ENCODE results near the gene STARD3NL.

The STARD3NL gene

GRCh38 chr7:38207843-38208242 lies 29.8 kb downstream of the STARD3NL start:
- H3K4me3 ChIP-seq (ENCODE audit: low read depth in 1 of 2, low read length in 2 of 2): no peak overlapping the region
- no peaks in the 10 kb centered on the region for H3K27me3 ChIP-seq (ENCODE audit: insufficient read depth, low read length, poor library complexity)
- TF ChIP-seq EZH2 (IDR thresholded peaks at IDR 0.05; ENCODE audit: borderline replicate concordance, low read depth, low read length, severe bottlenecking) (no peak), CTCF (IDR thresholded peaks at IDR 0.05; ENCODE audit: borderline replicate concordance, extremely low read depth, low read length, poor library complexity, severe bottlenecking) (no peak)
- no peaks in the 10 kb centered on the region for H3K4me1 ChIP-seq (ENCODE audit: insufficient read depth, low read length)
- H3K9ac ChIP-seq (ENCODE audit: low read depth, low read length): no peak overlapping the region
- ATAC-seq (ENCODE audit: insufficient read depth, low read depth) (no peak), DNase-seq (no peak)
- no peak overlapping the region for H3K4me2 ChIP-seq (ENCODE audit: insufficient read depth, low read length)
- no peaks in the 10 kb centered on the region for H3K9me3 ChIP-seq (ENCODE audit: insufficient read depth, low read length, severe bottlenecking)
- H2AFZ ChIP-seq (ENCODE audit: low read depth, low read length): no peak overlapping the region
- no peak overlapping the region for H3K27ac ChIP-seq (ENCODE audit: low read length)
- H3K36me3 ChIP-seq (ENCODE audit: insufficient read depth, low read length): peaks cover 33% of the 10 kb centered on the region
- H4K20me1 ChIP-seq (ENCODE audit: insufficient read depth, low read length): peaks cover 3% of the 10 kb centered on the region; the same call in 1 of the 2 replicates
- peaks cover 9% of the 10 kb centered on the region; the same call in 1 of the 2 replicates for H3K79me2 ChIP-seq (ENCODE audit: insufficient read depth, low read length)

- no peaks in the 10 kb centered on the region for H3K9me3 ChIP-seq (ENCODE audit: insufficient read depth, low read length, severe bottlenecking)
- peaks cover 13% of the 10 kb centered on the region for H3K4me1 ChIP-seq (ENCODE audit: insufficient read depth, low read length)
- no peak overlapping the region for H2AFZ ChIP-seq (ENCODE audit: low read depth, low read length)
- no peak overlapping the region for H3K4me2 ChIP-seq (ENCODE audit: insufficient read depth, low read length)
- H3K27me3 ChIP-seq (ENCODE audit: insufficient read depth, low read length, poor library complexity): no peaks in the 10 kb centered on the region
- peaks cover 3% of the 10 kb centered on the region; the same call in 1 of the 2 replicates for H4K20me1 ChIP-seq (ENCODE audit: insufficient read depth, low read length)
- peaks cover 4% of the 10 kb centered on the region; the same call in 1 of the 2 replicates for H3K79me2 ChIP-seq (ENCODE audit: insufficient read depth, low read length)
- peaks cover 49% of the 10 kb centered on the region for H3K36me3 ChIP-seq (ENCODE audit: insufficient read depth, low read length)
- no peak overlapping the region for H3K9ac ChIP-seq (ENCODE audit: low read depth, low read length)
- H3K27ac ChIP-seq (ENCODE audit: low read length): no peak overlapping the region
- no peak overlapping the region for H3K4me3 ChIP-seq (ENCODE audit: low read depth in 1 of 2, low read length in 2 of 2)
- no peak for TF ChIP-seq EZH2 (IDR thresholded peaks at IDR 0.05; ENCODE audit: borderline replicate concordance, low read depth, low read length, severe bottlenecking)
- TF ChIP-seq CTCF (IDR thresholded peaks at IDR 0.05; ENCODE audit: borderline replicate concordance, extremely low read depth, low read length, poor library complexity, severe bottlenecking): no peak
- ATAC-seq (ENCODE audit: insufficient read depth, low read depth) (no peak), DNase-seq (no peak)
These were observed 33.4 kb downstream of the STARD3NL start for GRCh38 chr7:38211486-38211885.

GRCh38 chr7:38211940-38212339 lies 33.9 kb downstream of the STARD3NL start:
- no peak for ATAC-seq (ENCODE audit: insufficient read depth, low read depth)

More at GRCh38 chr7:38211940-38212339, 33.9 kb downstream of the STARD3NL start:
- Histone ChIP-seq H3K27ac (ENCODE audit: low read length) (no peak overlapping the region), H3K4me1 (ENCODE audit: insufficient read depth, low read length) (peaks cover 14% of the 10 kb centered on the region), H2AFZ (ENCODE audit: low read depth, low read length) (no peak overlapping the region), H3K4me3 (ENCODE audit: low read depth in 1 of 2, low read length in 2 of 2) (no peak overlapping the region), H3K4me2 (ENCODE audit: insufficient read depth, low read length) (no peak overlapping the region), H3K36me3 (ENCODE audit: insufficient read depth, low read length) (peaks cover 52% of the 10 kb centered on the region), H3K27me3 (ENCODE audit: insufficient read depth, low read length, poor library complexity) (no peaks in the 10 kb centered on the region), H4K20me1 (ENCODE audit: insufficient read depth, low read length) (peaks cover 2% of the 10 kb centered on the region; the same call in 1 of the 2 replicates), H3K9ac (ENCODE audit: low read depth, low read length) (no peak overlapping the region), H3K9me3 (ENCODE audit: insufficient read depth, low read length, severe bottlenecking) (no peaks in the 10 kb centered on the region), H3K79me2 (ENCODE audit: insufficient read depth, low read length) (peaks cover 3% of the 10 kb centered on the region; the same call in 1 of the 2 replicates)
- DNase-seq: no peak
- TF ChIP-seq CTCF (IDR thresholded peaks at IDR 0.05; ENCODE audit: borderline replicate concordance, extremely low read depth, low read length, poor library complexity, severe bottlenecking) (no peak), EZH2 (IDR thresholded peaks at IDR 0.05; ENCODE audit: borderline replicate concordance, low read depth, low read length, severe bottlenecking) (no peak)
